ENCODE data around the gene RGMA.

- TF ChIP-seq POLR2AphosphoS5 (IDR thresholded peaks at IDR 0.05) (no peak), CTCF (IDR thresholded peaks at IDR 0.05) (no peak), EP300 (IDR thresholded peaks at IDR 0.05) (no peak)
Observed at GRCh38 chr15:93124126-93124525, 35.1 kb upstream of the RGMA start.
